Fibroblast of lung (primary cell): ENCODE data around the gene ACE. TPM values are rescaled to one million over a fixed set of nuclear protein-coding genes. Genes with fewer than 3 reads are reported as not detected.

ENCODE experiments used
- DNase-seq, 2 donors: peaks; one replicate each; pipeline versions ENCODE4 v3.0.0 to v3.0.0-alpha.2; 2010; ENCODE audit warnings: low read depth in 2 of 2
- H2AFZ ChIP-seq: 2 replicates; pipeline ENCODE4 v1.5.1; 2012; ENCODE audit warnings: low read length, control low read depth, inconsistent platforms
- H3K27ac ChIP-seq: 2 replicates; pipeline ENCODE4 v1.5.1; 2011; ENCODE audit warnings: low read length, control low read depth; ENCODE audit not compliant: insufficient read depth
- H3K27me3 ChIP-seq: 2 replicates; pipeline ENCODE4 v1.5.1; 2011; ENCODE audit warnings: mild to moderate bottlenecking, low read length; ENCODE audit not compliant: control insufficient read depth, insufficient read depth
- H3K36me3 ChIP-seq: 2 replicates; pipeline ENCODE4 v1.5.1; 2011; ENCODE audit warnings: low read length; ENCODE audit not compliant: control insufficient read depth, insufficient read depth
- H3K4me1 ChIP-seq: 2 replicates; pipeline ENCODE4 v1.5.1; 2011; ENCODE audit warnings: low read length; ENCODE audit not compliant: control insufficient read depth, insufficient read depth; ENCODE audit errors: extremely low read depth
- H3K4me2 ChIP-seq: 2 replicates; pipeline ENCODE4 v1.5.1; 2011; ENCODE audit warnings: low read length, control low read depth; ENCODE audit not compliant: insufficient read depth; ENCODE audit errors: extremely low read depth
- H3K4me3 ChIP-seq, 4 experiments: fragments of 200-600 bp in 1 of 4; sonication (generic) in 1 of 4; replicated peaks in 1 of 4; 2 replicates each; pipeline ENCODE4 v1.5.1; 2011 to 2016; ENCODE audit warnings: low read length in 4 of 4, low read depth in 3 of 4, mild to moderate bottlenecking in 3 of 4, control low read depth in 2 of 4, inconsistent platforms in 1 of 4, mixed read lengths in 1 of 4; ENCODE audit not compliant: insufficient read depth in 1 of 4; ENCODE audit errors: control extremely low read depth in 1 of 4
- H3K79me2 ChIP-seq: 2 replicates; pipeline ENCODE4 v1.5.1; 2012; ENCODE audit warnings: mild to moderate bottlenecking, low read length, inconsistent platforms; ENCODE audit not compliant: control insufficient read depth, insufficient read depth
- H3K9ac ChIP-seq: 2 replicates; pipeline ENCODE4 v1.5.1; 2011; ENCODE audit warnings: mild to moderate bottlenecking, low read length, control low read depth; ENCODE audit not compliant: insufficient read depth
- H3K9me3 ChIP-seq: 2 replicates; pipeline ENCODE4 v1.5.1; 2012; ENCODE audit warnings: low read depth, low read length; ENCODE audit not compliant: control insufficient read depth, insufficient read depth
- H4K20me1 ChIP-seq: 2 replicates; pipeline ENCODE4 v1.5.1; 2011; ENCODE audit warnings: low read length; ENCODE audit not compliant: control insufficient read depth, insufficient read depth; ENCODE audit errors: extremely low read depth
- EZH2 ChIP-seq: IDR thresholded peaks from 2 replicates; pipeline ENCODE4 v1.5.1; 2012; ENCODE audit warnings: low read length, control low read depth, mild to moderate bottlenecking; ENCODE audit errors: missing control alignments
- polyA plus RNA-seq, 2 donors: library from polyadenylated mRNA; depleted of rRNA in 1 of 2; stranded (reverse) in 1 of 2; unstranded in 1 of 2; fragments of >200 nt; gene quantifications; 2 replicates each; pipeline ENCODE4 v1.2.1, GENCODE V29; 2011 to 2012; ENCODE audit warnings: missing spikeins in 1 of 2
- total RNA-seq: library from RNA; depleted of rRNA; stranded (reverse); fragments of >200 nt; gene quantifications from 2 replicates; pipeline ENCODE4 v1.2.1, GENCODE V29; 2014
- TF ChIP-seq, protein P1 (sequence below), 2 donors: IDR thresholded peaks in 1 of 2; conservative IDR thresholded peaks in 1 of 2; 1 replicate in 1 of 2; 2 replicates in 1 of 2; pipeline ENCODE4 v1.5.1; 2011 to 2012; ENCODE audit warnings: low read length in 2 of 2, control low read depth in 1 of 2, inconsistent platforms in 1 of 2, low read depth in 1 of 2, mild to moderate bottlenecking in 1 of 2

ACE gene
- total and polyA plus RNA-seq, 2 donors (not counting 1 experiment from before 2014, with no cell fraction given), result 0.92 to 2.5 TPM

DNA sequence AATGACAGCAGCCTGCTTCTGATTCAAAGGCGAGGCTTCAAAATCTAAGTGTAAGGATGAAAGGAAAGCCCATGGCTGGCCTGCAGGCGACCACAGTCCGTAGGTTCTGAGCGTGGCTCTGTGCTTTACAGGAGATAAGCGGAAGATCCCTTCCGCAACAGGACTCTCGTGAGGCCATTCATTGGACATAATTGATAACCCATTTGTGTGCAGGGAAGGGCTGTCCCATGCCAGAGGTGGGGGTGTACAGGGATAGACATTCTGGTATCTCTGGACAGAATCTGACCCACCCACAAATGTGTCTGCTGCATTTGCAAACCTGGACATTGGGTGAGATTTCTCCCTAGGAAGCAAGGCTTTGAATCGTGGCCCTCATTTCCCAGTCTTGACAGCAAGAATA lies 34.8 kb upstream of the ACE start:
- no peaks in the 10 kb centered on the region for H3K79me2 ChIP-seq
- H3K4me3 ChIP-seq, result no peak overlapping the region
- H3K4me2 ChIP-seq, result no peak overlapping the region
- no peaks in the 10 kb centered on the region for H3K27me3 ChIP-seq
- no peaks in the 10 kb centered on the region for H3K36me3 ChIP-seq
- DNase-seq, result no peak
- no peak overlapping the region for H3K27ac ChIP-seq
- H3K4me1 ChIP-seq, result peaks cover 2% of the 10 kb centered on the region
- TF ChIP-seq EZH2, result no peak
- TF ChIP-seq, protein P1, sequence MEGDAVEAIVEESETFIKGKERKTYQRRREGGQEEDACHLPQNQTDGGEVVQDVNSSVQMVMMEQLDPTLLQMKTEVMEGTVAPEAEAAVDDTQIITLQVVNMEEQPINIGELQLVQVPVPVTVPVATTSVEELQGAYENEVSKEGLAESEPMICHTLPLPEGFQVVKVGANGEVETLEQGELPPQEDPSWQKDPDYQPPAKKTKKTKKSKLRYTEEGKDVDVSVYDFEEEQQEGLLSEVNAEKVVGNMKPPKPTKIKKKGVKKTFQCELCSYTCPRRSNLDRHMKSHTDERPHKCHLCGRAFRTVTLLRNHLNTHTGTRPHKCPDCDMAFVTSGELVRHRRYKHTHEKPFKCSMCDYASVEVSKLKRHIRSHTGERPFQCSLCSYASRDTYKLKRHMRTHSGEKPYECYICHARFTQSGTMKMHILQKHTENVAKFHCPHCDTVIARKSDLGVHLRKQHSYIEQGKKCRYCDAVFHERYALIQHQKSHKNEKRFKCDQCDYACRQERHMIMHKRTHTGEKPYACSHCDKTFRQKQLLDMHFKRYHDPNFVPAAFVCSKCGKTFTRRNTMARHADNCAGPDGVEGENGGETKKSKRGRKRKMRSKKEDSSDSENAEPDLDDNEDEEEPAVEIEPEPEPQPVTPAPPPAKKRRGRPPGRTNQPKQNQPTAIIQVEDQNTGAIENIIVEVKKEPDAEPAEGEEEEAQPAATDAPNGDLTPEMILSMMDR (conservative IDR thresholded peaks at IDR 0.05 in 1 of 2, IDR thresholded peaks at IDR 0.05 in 1 of 2; ENCODE audit: low read depth in 1 of 2, low read length in 2 of 2), result no peak
- no peak overlapping the region for H2AFZ ChIP-seq
- no peak overlapping the region for H3K9ac ChIP-seq
- H4K20me1 ChIP-seq, result no peaks in the 10 kb centered on the region
- H3K9me3 ChIP-seq, result no peaks in the 10 kb centered on the region

DNA sequence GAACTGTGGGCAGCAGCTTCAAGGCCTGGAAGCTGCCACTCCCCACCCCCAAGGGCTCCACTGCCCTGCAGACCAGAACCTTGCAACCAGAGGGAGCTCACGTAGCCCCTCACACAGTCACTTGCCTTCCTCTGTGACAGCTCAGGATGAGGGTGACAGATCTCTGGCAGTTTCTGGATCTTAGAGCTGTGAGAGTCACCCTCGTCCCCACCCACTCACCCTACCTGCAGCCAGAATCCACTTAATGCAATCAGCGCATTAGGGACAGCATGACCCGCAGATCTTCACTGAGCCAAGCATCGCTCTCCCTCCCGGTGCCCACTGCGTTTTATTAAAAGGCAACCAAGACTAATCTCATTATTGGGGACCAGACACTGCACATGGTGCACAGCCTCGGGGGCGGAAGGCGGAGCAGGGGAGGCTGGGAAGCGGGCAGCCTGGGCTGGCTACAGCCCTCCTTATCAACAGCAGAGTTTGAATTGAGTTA lies 34.3 kb upstream of the ACE start:
- no peaks in the 10 kb centered on the region for H3K9me3 ChIP-seq
- no peaks in the 10 kb centered on the region for H3K27me3 ChIP-seq
- H3K36me3 ChIP-seq, result no peaks in the 10 kb centered on the region
- no peak for DNase-seq
- H3K4me3 ChIP-seq, result no peak overlapping the region
- H3K4me2 ChIP-seq, result no peak overlapping the region
- TF ChIP-seq, protein P1 (conservative IDR thresholded peaks at IDR 0.05 in 1 of 2, IDR thresholded peaks at IDR 0.05 in 1 of 2; ENCODE audit: low read depth in 1 of 2, low read length in 2 of 2), result no peak
- no peak for TF ChIP-seq EZH2
- H3K27ac ChIP-seq, result no peak overlapping the region
- H3K9ac ChIP-seq, result no peak overlapping the region
- no peaks in the 10 kb centered on the region for H3K79me2 ChIP-seq
- H2AFZ ChIP-seq, result no peak overlapping the region
- H4K20me1 ChIP-seq, result no peaks in the 10 kb centered on the region
- peaks cover 2% of the 10 kb centered on the region for H3K4me1 ChIP-seq

DNA sequence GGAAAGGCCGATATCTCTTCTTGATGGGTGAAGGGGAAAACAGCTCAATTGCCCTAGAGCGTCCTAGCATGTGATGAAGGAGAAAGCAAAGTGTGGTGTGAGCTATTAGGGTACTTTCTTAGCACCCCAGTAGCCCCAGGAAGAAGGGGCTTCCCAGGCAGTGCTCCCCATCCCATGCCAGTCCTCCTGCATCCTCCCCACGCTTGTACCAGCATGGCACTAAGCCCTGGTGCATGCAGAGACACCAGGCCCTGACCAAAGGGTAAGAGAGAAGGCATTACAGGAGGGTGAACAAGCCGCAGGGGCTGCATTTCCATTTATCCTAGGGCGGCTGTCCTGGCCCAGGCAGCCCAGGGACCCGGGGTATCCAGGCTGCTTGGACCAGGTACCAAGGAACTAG lies 33.8 kb upstream of the ACE start:
- no peak for DNase-seq
- no peaks in the 10 kb centered on the region for H3K9me3 ChIP-seq
- no peak overlapping the region for H3K9ac ChIP-seq
- no peak overlapping the region for H2AFZ ChIP-seq
- H3K36me3 ChIP-seq, result no peaks in the 10 kb centered on the region
- no peak overlapping the region for H3K27ac ChIP-seq
- H3K4me3 ChIP-seq, result no peak overlapping the region
- no peak overlapping the region for H3K4me2 ChIP-seq
- H4K20me1 ChIP-seq, result no peaks in the 10 kb centered on the region
- H3K79me2 ChIP-seq, result no peaks in the 10 kb centered on the region
- peaks cover 2% of the 10 kb centered on the region for H3K4me1 ChIP-seq
- TF ChIP-seq EZH2, result no peak
- TF ChIP-seq, protein P1 (conservative IDR thresholded peaks at IDR 0.05 in 1 of 2, IDR thresholded peaks at IDR 0.05 in 1 of 2; ENCODE audit: low read depth in 1 of 2, low read length in 2 of 2), result no peak
- no peaks in the 10 kb centered on the region for H3K27me3 ChIP-seq
